ENCODE measurements around the gene CSAG1. TPM values are rescaled to one million over a fixed set of nuclear protein-coding genes. Genes with fewer than 3 reads are reported as not detected.
"Not testable (repeated sequence)": the region's sequence is repeated elsewhere in the genome, so short reads cannot be mapped to it uniquely, and the experiment has no call there.

Gene CSAG1
- polyA plus RNA-seq, 1 experiment = not detected

DNA sequence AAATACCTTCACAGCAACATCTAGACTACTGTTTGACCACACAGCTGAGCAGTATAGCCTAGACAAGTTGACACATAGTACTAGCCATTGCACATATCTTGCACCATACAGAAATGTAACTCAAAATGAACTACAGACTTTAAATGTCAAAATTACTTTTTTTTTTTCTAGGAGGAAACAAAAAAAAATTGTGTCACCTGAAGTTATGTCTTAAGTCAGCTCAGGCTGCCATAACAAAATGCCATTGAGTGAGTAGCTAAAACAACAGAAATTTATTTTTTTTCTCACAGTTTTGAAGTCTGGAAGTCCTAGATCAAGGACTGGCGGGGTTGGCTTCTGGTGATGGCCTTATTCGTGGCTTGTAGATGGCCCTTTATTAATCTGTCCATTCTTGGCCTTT lies 24.3 kb downstream of the CSAG1 start, which contains the start of gene CSAG2:
Gene CSAG2 (minus strand): TSS at position 101 of the 400 bp plus-strand sequence. CDS start 161 bp downstream, outside the sequence.
- DNase-seq (ENCODE audit: low read depth); CTCF ChIA-PET; H3K36me3 ChIP-seq (ENCODE audit: control insufficient read depth, insufficient read depth, low read length); H3K4me3 ChIP-seq (ENCODE audit: low read depth, low read length); POLR2A ChIA-PET; H3K27me3 ChIP-seq (ENCODE audit: control insufficient read depth, insufficient read depth, low read length): not testable (repeated sequence)

DNA sequence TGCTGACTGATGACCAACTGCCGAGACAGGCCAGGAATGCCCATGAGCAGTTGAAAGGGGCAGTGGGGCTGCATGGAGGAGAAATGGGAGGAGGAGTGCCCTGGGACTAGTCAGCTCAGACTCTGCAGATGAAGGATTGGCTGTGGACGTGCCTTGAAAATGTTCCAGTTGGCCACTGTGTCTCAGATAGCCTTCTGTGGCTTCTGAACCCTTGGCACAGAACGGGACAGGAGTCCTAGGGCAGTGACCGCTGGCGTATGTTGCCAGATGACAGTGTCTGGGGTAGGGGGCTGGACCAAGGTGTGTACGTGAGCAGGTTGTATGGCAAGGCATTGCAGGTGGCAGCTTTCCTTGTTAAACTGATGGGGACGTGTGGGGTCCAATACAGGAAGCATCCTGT lies 27.0 kb downstream of the CSAG1 start:
- H3K36me3 ChIP-seq (ENCODE audit: control insufficient read depth, insufficient read depth, low read length); H3K4me3 ChIP-seq (ENCODE audit: low read depth, low read length); POLR2A ChIA-PET; CTCF ChIA-PET; DNase-seq (ENCODE audit: low read depth); H3K27me3 ChIP-seq (ENCODE audit: control insufficient read depth, insufficient read depth, low read length): not testable (repeated sequence)

DNA sequence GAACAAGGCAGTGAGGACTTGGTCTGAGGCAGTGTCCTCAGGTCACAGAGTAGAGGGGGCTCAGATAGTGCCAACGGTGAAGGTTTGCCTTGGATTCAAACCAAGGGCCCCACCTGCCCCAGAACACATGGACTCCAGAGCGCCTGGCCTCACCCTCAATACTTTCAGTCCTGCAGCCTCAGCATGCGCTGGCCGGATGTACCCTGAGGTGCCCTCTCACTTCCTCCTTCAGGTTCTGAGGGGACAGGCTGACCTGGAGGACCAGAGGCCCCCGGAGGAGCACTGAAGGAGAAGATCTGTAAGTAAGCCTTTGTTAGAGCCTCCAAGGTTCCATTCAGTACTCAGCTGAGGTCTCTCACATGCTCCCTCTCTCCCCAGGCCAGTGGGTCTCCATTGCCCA lies 33.1 kb downstream of the CSAG1 start:
- POLR2A ChIA-PET; CTCF ChIA-PET; DNase-seq (ENCODE audit: low read depth); H3K27me3 ChIP-seq (ENCODE audit: control insufficient read depth, insufficient read depth, low read length); H3K4me3 ChIP-seq (ENCODE audit: low read depth, low read length); H3K36me3 ChIP-seq (ENCODE audit: control insufficient read depth, insufficient read depth, low read length): not testable (repeated sequence)

DNA sequence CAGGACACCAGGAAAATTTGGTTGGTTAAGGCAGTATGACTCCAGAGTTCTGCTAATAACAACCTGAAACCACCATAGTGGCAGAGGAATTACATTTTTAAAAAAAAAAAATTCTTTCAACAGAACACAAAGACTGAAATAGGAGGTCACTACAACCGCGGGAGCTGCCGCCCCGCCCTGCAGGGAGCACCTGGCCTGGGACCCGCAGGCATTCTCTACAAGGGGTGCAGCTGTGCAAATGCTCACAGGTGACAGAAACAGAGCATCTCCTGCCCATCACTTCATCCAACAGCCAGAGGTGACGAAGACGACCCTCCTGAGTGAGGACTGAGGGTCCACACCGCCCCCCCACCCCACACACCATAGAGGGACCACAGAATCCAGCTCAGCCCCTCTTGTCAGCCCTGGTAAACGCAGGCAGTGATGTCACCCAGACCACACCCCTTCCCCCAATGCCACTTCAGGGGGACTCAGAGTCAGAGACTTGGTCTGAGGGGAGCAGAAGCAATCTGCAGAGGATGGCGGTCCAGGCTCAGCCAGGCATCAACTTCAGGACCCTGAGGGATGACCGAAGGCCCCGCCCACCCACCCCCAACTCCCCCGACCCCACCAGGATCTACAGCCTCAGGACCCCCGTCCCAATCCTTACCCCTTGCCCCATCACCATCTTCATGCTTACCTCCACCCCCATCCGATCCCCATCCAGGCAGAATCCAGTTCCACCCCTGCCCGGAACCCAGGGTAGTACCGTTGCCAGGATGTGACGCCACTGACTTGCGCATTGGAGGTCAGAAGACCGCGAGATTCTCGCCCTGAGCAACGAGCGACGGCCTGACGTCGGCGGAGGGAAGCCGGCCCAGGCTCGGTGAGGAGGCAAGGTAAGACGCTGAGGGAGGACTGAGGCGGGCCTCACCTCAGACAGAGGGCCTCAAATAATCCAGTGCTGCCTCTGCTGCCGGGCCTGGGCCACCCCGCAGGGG lies 35.3 kb downstream of the CSAG1 start, which contains the start of gene MAGEA3:
Gene MAGEA3 (plus strand): TSS at position 843 of the 980 bp plus-strand sequence. CDS start 2,039 bp downstream, outside the sequence.
- POLR2A ChIA-PET, CTCF ChIA-PET: not testable (repeated sequence)

DNA sequence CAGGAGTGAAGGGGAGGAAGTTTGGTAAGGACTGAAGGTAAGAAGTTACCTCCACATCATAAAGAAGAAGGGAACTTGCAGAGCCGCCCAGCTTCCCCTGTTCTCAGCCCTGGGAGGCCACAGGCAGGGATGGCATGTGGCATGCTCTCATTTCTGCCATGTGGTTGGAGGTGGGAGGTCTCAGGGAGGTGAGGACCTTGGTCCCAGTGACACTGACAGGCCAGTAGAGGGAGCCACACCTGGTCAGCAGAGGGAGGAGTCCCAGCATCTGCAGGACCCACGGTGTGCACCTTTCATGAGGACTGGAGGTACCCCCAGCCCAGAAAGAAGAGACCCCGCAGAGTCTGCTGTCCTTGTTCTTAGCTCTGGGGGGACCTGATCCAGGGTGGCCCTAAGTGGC lies 52.5 kb downstream of the CSAG1 start:
- CTCF ChIA-PET; DNase-seq (ENCODE audit: low read depth); H3K4me3 ChIP-seq (ENCODE audit: low read depth, low read length); H3K36me3 ChIP-seq (ENCODE audit: control insufficient read depth, insufficient read depth, low read length); POLR2A ChIA-PET; H3K27me3 ChIP-seq (ENCODE audit: control insufficient read depth, insufficient read depth, low read length): not testable (repeated sequence)

More for the DNA sequence above, 35.3 kb downstream of the CSAG1 start, which contains the start of gene MAGEA3:
- not testable (repeated sequence) for H3K36me3 ChIP-seq (ENCODE audit: control insufficient read depth, insufficient read depth, low read length); H3K27me3 ChIP-seq (ENCODE audit: control insufficient read depth, insufficient read depth, low read length); DNase-seq (ENCODE audit: low read depth); H3K4me3 ChIP-seq (ENCODE audit: low read depth, low read length)

Other genes starting within 250 kb of the CSAG1 start
- not detected in 2 replicates for gene GABRQ, start 95.8 kb downstream of the CSAG1 start, polyA plus RNA-seq (2011; rRNA removed)
- 0.06 TPM in 1 of 2 replicates, not detected in the other for gene MAGEA3, start 34.9 kb downstream of the CSAG1 start, polyA plus RNA-seq (2011; rRNA removed)
- not detected in 2 replicates for gene CSAG2, start 24.4 kb downstream of the CSAG1 start, polyA plus RNA-seq (2011; rRNA removed)
- gene MAGEA2B, start 19.1 kb downstream of the CSAG1 start, polyA plus RNA-seq (2011; rRNA removed) = not detected in 2 replicates
- not detected in 2 replicates for gene MAGEA12, start within 50 bp of the CSAG1 start, polyA plus RNA-seq (2011; rRNA removed)
- gene MAGEA2, start 20.1 kb upstream of the CSAG1 start, polyA plus RNA-seq (2011; rRNA removed) = not detected in 2 replicates
- gene CSAG3, start 25.5 kb upstream of the CSAG1 start, polyA plus RNA-seq (2011; rRNA removed) = not detected in 2 replicates
- gene MAGEA6, start 36.0 kb upstream of the CSAG1 start, polyA plus RNA-seq (2011; rRNA removed) = not detected in 2 replicates
- gene CETN2, start 97.0 kb upstream of the CSAG1 start, polyA plus RNA-seq (2011; rRNA removed) = 19.1 and 44.5 TPM in 2 replicates
- gene NSDHL, start 97.3 kb upstream of the CSAG1 start, polyA plus RNA-seq (2011; rRNA removed) = 10.3 and 13.7 TPM in 2 replicates
- 7.6 and 8.3 TPM in 2 replicates for gene ZNF185, start 164.3 kb upstream of the CSAG1 start, polyA plus RNA-seq (2011; rRNA removed)

Data from BJ (cell line).